COLO829 (cell line): Measurements from ENCODE around the gene ARMS2.

Experiments used
- DNase-seq: peaks from one replicate; pipeline ENCODE4 v3.0.0; 2012; ENCODE audit warnings: low spot score

ARMS2 gene

GRCh38 chr10:122494833-122495232 is 40.4 kb downstream of the ARMS2 start:
- DNase-seq = no peak

DNA sequence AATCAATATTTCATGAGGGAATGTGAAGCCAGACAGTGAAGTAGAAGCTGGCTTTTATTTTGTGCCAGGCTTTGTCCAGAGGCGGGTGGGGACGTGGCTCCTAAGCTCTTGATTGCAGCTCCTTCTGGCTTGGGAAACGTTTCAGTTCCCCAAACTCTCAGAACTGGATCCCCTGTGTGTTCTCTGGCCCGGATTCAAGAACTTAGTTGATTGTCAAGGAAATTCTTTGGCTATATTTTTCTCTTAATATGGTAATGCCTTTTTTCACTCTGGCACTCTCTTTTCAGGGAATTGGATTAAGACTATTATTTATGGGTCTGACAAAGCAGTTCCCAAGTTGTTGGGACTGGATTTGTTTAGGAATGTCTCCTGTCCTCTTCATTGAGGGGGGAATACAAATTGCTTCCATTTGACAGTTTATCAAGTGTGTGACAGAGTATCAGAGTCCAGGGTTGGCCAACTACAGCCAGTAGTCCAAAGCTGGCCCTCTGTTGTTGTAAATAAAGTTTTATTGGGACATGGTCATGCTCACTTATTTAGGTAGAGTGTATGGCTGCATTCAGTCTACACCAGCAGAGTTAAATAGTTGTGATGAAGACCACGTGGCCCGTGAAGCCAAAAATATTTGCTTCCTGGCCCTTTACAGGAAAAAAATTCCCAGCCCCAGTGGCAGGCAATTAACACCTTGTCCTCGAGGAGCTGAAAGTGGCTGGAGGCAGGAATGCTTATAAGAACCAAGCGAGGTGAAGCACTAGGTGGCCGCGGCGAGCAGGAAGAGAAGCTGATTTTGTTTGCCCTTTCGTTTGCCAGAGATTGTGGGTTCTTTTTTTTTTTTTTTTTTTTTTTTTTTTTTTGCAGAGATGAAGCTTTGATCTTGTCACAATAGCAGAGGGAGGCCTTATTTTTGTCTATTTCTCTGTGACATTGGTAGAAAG is 41.2 kb downstream of the ARMS2 start:
- DNase-seq = no peak

- DNase-seq = peak; percentile 52
Observed at GRCh38 chr10:122497241-122497640, 42.8 kb downstream of the ARMS2 start.

GRCh38 chr10:122498521-122498920 is 44.1 kb downstream of the ARMS2 start:
- DNase-seq = no peak

DNA sequence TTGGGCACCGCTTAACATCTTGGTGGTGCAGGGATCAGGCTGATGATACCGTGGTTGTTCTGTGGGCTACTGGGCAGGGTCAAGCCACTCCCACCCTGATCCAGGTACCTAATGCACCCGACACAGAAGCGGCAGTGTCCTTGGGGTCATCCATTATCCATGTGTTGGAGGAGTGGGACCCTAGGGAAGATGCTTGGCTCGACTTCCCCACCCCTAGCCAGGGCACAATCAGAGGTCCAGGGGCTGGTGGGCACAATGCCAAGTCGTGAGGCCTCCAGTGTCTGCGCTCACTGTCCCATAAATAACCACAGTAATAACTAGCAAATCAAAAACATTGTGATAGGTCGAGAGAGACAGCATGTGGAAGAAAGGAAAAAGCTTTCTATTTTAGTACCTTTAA is 44.6 kb downstream of the ARMS2 start:
- DNase-seq = no peak

- no peak for DNase-seq
Observed at GRCh38 chr10:122499491-122499941, 45.1 kb downstream of the ARMS2 start.

DNA sequence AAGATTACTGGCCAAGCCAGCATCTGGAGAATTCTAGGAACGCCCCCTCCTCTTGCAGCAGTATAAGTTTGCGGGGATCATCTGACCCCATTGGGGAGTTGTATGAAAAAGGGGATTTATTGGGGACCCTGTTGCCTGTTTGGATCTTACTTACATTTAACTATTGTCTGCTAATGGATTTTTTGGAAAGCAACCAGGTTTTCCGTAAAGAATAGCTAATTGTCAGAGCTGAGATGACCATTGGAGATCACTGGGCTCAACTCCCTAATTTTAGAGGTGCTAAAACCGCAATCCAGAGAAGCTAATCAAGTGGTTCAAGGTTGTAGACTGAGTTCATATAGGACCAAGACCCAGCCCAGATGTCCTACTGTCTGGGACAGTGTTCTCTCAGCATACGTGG is 45.7 kb downstream of the ARMS2 start:
- no peak for DNase-seq

- DNase-seq = no peak
Observed at GRCh38 chr10:122500726-122501125, 46.3 kb downstream of the ARMS2 start.

DNA sequence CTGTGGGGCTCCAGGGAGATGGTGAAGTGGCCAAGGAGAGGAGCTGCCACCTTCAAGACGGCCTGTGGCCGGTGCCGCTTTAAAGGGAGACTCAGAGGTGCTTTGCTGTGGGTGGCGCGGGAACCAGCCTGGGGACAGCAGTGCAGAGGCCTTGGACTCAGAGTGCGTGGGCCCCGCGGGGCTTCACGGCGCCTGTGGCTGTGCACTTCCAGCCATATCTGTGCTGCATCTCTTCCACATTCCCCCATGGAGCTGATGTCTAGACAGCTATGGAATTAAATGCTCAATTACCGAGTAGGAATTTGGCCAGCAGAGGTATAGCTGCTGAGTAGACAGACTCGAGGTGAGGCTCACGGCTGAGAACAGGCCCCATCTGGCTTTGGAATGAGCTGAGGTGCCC is 48.6 kb downstream of the ARMS2 start:
- DNase-seq = no peak

DNA sequence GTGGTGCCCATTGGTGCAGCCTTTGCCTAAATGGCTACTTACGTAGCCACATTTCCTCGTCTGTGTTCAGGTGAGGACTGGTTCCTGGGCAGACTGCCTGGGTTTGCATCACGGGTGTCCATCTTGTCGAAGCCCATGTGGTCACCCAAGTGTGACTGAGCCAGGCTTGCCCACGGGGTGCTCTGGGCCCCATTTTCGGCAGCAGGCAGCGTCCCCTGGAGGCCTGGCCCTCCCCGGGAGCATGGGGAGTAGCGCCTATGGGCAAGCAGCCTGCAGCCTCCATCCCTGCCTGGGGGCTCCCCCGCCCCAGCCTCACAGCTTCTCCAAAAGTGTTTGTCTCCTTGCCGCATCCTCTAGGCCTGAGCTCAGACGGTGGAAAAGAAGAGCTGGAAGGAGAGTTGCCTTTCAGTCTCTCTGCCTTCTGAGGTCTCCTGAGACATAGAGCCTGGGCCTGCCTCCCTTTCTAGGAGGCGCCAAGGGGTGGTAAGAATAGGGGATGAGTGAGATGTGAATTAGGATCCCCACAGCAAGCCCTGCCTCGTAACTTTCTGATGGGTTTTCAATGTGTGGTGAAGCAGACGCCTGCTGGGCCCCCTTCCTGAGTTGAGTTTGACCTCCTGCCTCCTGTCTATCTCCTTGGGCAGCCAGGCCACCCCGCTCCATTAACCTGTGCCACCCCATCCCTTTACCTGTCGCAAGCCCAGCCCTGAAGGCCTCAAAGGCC is 49.6 kb downstream of the ARMS2 start:
- no peak for DNase-seq

GRCh38 chr10:122504610-122504950 is 50.1 kb downstream of the ARMS2 start:
- no peak for DNase-seq

DNA sequence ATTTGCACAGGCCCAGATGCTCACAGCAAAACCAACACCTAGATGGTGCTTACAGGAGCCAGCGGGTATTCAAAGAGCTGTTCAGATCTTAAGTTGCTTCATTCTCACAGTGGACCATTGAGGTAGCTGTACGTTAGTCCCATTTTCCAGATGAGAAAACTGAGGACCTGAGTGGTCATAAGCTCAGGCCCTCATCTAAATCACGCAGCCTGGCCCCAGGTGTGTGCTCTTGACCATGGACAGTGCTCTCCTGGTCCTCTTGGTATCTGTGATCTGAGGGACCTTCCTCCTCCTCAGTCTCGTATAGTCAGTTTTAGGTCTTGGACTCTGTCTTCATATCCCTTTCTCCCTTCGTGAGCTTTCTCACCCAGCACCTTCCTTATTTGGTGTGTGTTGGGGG is 50.6 kb downstream of the ARMS2 start:
- DNase-seq = no peak

DNA sequence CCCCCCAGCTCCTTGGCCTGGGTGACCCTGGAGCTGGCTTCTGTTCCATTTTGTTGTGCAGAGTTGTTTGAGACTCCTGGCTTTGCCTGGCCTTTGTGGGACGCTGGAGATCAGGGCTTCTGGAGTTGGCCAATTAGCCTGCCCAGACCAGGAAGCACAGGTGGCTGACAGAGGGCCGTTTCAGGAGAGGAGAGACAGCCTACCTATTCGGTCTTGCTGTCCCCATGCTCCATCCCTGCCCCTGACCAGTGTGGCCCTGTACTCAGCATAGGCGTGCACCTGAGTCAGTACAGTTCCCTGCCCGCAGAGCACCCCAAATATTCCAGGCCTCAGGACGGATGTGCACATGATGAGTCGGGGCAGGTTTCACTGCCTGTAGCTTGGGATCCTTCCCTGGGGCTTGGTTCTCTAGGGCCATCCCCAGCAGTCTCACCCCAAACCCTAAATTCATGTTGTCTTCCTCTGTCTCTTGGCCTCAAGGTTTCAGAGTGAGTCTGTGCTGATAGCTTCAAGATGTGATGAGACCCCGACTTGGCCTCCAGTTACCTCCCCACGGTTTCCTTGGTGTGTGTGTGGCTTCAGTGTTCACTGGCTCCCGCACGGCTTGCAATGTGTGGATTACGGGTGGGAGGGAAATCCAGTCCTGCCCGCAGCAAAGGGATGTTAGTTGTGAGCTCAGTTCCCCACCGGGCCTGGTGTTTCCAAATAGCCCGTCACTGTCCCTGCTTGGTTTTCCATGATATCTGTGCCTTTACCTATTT is 51.6 kb downstream of the ARMS2 start:
- no peak for DNase-seq
